GM21447 (cell line): ENCODE measurements around the gene ENTPD2.
"Not testable (repeated sequence)": the region's sequence is repeated elsewhere in the genome, so short reads cannot be mapped to it uniquely, and the experiment has no call there.

ENCODE experiments used
- ATAC-seq: cut with Tn5 transposase; IDR thresholded peaks from one replicate; pipeline ENCODE4 v1.9.1; 2021; ENCODE audit not compliant: unreplicated experiment

The ENTPD2 gene

DNA sequence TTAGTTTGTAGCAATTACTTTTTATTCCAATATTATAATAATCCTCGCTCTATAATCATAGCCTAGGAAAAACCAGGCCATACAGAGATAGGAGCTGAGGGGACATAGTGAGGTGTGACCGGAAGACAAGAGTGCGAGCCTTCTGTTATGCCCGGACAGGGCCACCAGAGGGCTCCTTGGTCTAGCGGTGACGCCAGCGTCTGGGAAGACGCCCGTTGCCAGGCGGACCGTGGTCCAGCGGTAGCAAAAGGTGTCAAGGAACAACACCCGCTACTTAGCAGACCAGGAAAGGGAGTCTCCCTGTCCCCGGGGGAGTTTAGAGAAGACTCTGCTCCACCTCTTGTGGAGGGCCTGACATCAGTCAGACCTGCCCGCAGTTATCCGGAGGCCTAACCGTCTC lies 49.6 kb downstream of the ENTPD2 start:
- not testable (repeated sequence) for ATAC-seq

DNA sequence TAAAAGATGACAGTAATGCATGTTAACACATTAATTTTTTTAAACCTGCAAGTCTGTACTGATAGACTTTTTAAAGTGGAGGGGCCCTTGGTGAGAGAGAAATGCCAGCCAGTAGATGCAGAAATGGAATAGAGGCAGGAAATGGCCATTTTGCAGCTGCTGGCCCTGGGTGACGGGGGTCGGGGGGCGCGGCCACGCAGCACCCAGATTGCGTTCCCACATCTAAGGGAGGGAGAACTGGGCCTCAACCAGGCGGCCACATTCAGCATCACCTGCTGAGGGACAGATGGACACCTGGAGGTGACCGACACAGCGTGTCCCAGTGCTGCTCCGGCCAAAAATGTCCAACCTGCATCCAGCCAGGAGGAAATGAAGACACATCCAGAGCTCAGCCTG lies 51.2 kb downstream of the ENTPD2 start:
- no peak for ATAC-seq

DNA sequence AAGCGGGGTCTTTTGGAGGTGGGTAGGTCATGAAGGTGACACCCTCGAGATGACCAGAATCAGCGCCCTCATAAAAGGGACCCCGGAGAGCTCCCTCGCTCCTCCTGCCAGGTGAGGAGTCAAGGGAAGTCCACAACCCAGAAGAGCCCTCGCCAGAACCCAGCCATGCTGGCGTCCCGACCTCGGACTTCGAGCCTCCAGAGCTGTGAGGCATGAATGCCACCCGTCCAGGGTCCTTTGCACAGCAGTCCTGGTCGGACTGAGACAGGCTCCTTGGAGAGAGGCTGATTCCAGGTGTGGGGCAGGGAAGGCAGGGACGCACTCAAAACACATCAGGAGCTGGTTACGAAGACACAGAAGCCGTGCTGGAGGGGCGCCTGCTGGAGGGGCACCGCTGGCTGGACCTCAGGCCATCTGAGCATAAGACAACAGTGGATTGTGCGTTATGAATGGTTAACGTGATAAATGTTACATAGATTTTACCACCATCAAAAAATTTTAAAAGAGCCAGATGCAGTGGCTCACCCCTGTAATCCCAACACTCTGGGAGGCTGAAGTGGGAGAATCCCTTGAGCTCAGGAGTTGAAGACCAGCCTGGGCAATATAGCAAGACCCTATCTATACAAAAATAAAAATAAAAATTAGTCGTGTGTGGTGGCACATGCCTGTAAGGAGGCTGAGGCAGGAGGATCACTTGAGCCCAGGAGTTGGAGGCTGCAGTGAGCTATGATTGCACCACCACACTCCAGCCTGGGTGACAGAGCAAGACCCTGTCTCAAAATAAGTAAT lies 51.8 kb downstream of the ENTPD2 start:
- no peak for ATAC-seq

DNA sequence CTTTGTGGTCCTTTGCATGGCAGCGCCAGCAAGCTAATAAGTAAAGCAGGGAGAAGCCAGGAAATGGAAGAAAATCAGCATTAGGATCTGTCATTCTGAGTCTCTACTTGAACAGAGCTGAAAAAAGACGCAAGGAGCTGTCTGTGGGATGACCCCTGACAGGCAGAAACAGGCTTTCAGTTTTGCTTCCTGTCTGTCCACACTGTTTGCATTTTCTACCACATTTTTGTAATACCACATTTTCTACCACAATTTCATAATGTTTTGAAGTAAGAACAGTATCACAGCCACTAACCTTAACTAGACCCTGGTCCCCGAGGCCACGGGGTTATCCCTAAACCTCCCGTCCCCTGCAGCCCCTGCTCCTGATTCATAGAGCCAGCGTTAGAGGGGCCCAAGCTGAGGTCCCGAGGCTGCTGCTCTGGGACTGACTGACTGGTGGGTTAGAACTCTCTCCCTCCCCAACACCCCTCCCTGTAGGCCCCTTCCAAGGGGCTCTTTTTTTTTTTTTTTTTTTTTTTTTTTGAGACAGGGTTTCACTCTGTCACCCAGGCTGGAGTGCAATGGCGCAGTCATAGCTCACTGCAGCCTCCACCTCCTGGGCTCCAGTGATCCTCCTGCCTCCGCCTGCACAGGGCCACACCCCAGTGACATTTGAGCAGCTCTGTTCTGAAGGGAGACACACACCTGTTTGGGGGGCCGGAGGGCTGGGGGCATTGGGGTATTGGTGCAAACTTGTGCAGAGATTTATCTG lies 53.5 kb downstream of the ENTPD2 start:
- ATAC-seq: no peak
